ENCODE measurements around the gene TMIGD3.

Gene TMIGD3

DNA sequence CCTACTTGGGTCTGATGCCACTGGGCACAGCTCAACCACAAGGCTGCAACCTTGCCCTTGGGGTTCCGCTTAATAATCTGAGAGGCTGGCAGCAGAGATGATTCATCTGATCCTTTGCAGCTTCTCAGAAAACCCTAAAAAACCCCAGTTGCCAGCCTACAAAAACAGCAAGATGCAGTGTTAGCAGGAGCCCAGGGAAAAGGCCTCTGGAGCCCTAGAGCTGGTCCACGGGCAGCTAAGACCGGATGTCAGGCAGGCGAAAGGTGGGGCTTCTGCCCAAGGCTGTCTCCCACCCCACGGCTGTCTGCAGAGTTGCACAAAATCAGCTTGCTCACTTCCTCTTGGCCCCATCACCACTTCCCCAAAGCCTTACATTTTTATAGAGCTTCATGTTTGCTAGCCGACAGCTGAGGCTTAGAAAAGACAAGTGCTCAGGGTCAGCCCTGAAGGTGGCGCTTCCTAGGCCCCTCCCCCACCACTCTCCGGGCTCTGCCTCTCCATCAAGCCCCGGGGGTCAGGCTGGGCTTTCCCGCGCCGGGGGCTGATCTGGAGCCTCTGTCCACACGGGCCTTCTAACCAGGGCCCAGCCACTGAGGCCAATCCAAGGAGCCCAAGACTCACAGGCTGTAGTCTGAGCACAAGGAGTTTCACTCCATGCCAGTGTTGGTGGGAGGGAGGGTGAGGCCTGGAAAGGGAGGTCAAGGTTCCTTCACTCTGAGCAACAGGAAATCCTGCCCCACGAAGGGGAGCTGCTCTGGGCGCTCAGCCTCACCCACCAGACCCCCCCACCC is 4.2 kb upstream of the TMIGD3 start:
- peak; percentile 31 for DNase-seq (ENCODE audit: low read depth)

DNA sequence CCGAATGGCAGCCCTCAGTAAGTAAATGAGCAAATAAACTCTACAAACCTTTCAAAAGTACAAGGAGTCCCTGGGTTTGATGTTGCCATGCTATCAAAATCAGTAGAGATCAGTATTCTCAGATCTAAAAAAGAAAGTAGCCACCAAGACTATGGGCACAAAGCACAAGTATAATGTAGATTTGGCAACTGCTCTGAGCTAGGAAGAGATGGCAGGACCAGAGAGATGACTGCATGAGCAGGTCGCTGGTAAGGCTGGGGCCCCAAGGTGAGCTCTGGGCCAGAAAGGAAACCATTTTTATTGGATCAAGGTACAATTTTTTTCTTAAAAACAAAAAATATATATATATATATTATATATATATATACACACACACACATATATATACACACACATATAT is 3.1 kb upstream of the TMIGD3 start:
- no peak for DNase-seq (ENCODE audit: low read depth)

DNA sequence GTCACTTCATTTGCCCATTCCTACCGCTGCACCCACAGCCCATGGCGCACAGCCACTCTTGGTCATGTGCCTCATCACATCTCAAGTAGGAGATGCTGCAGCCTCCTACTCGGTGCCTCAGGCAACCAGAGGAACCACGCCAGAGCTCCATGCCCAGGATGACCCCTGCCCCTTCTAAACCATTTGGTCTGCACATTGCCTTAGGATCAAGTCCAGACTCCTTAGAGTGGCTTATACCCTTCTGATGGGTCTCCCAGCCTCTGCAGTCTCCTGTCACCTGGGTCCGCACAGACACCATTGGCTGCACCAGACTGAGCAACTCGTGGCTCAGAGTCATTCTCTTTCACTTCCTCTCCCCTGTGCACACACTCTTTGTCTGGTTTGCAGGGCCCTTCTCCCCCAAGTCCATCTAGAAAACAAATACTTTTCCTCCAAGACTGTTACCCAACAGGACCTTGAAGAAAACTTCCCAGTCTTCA is 2.2 kb upstream of the TMIGD3 start:
- no peak for DNase-seq (ENCODE audit: low read depth)

DNA sequence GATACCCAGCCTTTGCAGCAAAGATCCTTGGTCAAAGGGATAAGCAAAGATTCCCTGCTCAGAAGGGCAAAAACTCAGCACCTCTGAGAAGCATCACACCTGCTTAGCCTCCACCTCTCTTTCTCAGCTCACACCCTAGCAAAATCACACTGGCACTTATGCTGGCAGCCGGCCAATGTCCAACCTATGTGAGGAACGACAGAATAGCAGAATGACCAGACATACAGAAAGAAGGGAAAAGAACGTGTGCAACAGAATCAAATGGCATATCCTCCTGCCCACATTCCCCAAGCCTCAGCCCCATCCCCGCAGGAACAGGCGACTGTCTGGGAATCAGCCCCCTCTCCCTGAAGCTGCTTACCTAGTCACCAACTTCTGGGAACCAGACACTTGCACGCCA is 664 bp upstream of the TMIGD3 start:
- DNase-seq (ENCODE audit: low read depth), result no peak

DNA sequence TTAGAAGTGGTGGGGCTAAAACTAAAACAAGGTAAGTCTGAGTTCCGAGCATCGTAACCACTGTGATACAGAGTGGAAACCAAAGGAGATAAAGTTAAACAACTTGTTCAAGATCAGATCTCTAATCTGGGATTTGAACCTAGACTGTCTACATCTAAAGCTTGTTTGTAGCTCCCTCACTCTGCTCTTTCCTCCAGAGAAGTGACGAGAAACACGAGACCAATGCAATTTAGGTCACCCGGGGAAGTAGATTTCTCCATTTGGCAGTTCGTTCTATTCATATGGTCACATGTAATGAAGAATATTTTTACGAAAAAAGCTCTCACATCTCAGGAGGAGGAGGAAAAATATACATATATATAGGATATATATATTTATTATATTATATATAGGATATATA is 1.8 kb downstream of the TMIGD3 start:
- DNase-seq (ENCODE audit: low read depth), result no peak

DNA sequence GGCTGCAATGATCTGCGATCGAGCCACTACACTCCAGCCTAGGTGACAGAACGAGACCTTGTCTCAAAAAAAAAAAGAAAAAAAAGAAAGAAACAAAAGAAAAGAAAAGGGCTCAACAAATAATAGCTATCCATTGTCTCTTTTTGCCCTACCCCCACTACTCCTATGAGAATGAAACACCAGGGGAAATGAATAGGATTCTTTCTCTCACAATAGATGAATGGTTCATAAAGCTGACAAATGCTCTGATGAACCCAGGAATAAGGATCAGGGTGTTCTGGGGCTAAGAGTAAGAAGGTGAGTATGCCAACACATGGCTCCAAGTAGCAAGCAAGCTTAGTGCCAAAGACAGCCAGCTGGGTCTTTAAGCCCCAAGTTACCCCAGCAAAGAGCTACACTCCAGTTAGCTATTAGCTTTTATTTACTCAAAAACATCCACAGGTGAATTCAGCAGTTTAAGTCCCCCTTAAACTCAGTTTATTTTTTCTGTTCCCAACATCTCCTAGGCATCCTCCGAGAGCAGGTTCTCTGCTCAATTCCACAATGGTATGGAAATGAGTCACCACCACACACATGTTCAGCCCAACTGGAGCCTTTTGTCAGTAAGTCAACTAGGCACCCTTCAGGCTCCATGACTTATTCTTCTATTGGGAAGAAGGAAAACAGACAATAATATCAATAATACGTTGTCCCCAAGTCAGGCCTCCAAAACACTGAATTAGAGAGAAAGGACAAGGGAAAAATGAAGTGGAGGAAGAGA is 4.2 kb downstream of the TMIGD3 start:
- DNase-seq (ENCODE audit: low read depth), result no peak

DNA sequence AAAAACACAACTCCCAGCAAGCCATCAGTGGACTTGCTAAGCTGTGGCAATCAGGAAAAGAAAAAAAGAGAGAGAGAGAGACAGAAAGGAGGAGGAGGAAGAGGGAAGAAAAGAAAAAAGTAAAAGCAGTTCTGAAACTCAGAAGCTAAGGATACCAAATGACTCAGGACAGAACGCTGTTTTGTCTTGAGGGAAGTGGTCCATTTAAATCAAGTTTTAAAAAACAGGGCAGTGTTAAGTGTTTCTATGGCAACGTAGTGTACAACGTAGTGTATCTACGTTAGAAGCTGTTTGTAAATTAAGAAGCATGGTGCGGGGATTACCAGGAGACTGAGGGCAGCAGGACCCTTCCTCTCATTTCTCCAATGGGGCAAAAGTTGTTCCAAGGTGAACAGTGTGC is 5.8 kb downstream of the TMIGD3 start:
- no peak for DNase-seq (ENCODE audit: low read depth)

DNA sequence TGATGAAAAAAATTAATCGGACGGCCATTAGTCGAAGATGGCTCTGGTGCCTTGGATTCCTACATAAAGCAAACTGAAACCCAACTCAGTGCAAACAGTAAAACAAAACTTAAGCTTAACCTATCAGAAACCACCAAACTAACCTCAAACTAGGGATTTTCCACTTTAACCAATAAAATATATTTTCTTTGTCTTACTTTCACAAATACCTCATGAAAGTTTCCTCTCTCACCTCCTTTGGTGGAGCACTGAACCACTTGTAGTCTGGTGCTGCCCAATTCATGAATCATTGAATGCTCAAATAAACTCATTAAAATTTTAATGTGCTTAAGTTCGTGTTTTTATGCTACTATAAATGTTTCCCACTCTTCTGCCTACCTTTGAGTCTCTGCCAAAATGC is 7.0 kb downstream of the TMIGD3 start:
- DNase-seq (ENCODE audit: low read depth), result no peak

DNA sequence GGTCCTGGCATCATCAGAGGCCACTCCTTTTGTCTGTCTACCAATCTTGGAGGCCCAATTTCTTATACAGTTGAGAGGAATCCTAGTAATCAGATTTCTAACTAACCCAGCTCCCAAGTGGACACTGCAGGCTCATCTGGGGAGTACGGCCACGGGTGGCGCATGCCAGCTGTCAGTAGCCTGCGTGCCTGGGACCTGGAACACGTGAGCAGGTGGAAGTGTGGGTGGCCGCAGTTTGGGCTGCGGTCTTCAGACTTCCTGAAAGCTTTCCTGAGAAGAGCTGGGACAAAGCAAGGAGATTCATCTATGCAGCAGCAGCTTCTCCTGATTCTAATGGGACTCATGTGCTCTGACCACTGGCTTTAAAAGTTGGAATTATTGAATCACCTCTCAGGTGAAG is 12.4 kb downstream of the TMIGD3 start:
- no peak for DNase-seq (ENCODE audit: low read depth)

DNA sequence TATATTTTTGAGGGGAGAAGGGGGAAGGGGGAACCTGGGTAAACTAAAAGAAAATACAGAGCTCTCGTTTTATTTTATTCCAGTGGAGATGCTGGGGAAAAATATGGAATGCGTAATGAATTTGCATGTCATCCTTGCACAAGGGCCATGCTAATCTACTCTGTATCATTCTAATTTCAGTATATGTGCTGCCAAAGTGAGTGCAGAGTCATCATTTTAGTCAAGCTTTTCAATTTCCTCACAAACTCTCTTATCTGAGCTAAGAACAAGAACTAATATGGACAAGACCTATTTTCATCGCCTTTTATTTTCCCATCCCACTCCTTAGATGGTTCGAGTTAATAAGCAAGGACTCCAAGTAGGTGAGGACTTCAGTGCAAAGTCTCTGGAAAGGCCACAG is 13.2 kb downstream of the TMIGD3 start:
- DNase-seq (ENCODE audit: low read depth), result no peak

DNA sequence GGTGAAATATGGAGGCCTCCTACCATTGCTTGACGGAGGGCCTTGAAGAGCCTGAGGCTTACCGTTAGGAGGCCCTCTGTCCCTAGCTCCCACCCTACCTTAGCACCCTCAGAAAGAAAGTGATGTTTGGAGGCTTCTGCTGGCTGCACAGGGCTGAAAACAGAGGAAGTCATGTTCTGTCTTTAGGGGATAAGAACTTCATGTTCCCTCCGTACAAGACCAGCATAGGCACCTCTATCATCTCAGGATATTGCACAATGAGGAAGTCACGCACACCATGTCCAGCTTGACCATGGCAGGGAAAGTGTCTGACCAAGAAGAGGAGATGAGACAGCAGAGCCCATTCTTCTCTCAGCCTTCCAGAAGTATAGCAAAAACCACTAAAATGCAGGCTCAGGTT is 13.8 kb downstream of the TMIGD3 start:
- no peak for DNase-seq (ENCODE audit: low read depth)

DNA sequence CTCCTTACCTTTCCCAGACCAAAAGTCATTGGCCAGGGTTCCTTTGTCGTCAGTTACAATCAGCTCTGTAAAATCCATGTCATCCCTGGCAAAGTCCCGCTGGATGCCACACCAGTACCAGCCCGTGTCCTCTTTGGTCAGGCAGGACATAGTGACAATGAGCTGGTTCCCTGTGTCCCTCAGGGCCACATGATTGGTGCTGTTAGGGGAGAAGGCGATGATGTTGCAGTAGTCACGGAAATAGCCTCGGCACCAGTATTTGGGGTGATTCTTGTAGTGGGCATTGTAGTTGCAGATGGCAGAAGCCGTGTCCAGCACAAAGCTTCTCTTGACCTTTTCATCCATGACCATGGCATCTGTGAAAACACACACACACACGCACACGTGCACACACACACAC is 14.8 kb downstream of the TMIGD3 start:
- no peak for DNase-seq (ENCODE audit: low read depth)

DNA sequence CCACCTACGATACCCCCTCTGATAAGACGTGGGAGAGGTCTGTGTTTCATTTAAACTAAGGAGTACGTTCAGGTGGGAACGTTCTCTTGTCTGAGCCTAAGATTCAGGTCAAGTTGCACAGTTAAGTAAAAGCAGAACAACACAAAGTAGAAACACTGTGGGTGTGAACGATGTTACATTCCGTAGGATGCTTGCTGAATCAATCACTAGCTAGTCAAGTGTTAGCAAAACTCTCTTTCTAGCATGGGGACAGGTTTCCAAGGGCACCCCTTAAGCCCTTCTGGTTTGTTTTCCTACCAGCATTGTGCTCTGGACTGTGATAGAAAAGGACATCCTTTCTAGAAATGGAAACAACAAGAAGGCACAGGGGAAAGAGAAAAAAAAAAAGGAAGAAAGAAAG is 16.3 kb downstream of the TMIGD3 start:
- DNase-seq (ENCODE audit: low read depth), result no peak

DNA sequence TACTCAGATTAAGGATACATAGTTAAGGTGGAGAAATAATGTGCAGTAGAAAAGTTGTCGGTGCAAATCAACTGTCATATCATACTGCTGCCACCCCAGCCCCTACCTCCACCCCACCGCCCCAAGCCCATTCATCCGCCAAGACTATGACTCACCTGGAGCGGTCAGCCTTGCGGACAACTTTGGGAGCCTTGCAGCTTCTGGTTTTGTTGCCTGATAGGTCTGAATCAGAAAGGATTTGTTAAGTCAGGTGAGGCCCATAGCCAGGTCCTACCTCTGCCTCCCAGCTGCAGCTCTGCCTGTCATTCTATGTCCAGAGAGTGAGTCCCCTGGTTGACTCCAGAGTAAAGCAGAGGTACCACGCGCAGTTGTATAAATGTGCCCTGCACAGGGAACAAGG is 17.0 kb downstream of the TMIGD3 start:
- no peak for DNase-seq (ENCODE audit: low read depth)

DNA sequence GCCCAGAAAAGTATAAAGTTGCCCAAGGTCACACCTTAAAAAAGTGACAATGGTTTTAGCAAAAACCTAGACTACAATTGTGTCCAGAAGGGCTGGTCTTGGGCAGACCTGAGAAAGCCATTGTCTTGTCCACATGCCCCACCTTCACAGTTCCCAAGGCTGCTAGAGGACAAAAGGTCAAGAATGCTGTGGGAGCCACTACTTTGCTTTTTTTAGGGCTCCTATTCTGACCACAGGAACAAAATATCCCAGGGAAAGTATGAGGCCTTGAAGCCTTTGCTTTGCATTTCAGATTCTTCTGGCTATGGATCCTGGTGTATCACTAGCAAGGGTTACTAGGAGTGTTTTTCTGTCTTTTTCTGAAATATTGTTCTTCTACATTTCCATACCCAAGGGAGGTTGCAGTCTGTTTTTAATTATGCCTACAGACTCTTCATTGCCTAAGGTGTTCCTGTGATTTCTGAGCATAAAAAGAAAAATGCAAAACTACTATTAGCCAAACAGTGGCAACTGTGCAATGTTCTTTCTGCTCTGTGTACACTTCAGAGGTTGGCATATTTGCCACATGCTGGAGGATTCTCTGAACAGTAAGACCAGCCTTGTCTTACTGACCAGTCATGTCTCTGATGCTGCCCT is 18.9 kb downstream of the TMIGD3 start:
- DNase-seq (ENCODE audit: low read depth), result no peak

DNA sequence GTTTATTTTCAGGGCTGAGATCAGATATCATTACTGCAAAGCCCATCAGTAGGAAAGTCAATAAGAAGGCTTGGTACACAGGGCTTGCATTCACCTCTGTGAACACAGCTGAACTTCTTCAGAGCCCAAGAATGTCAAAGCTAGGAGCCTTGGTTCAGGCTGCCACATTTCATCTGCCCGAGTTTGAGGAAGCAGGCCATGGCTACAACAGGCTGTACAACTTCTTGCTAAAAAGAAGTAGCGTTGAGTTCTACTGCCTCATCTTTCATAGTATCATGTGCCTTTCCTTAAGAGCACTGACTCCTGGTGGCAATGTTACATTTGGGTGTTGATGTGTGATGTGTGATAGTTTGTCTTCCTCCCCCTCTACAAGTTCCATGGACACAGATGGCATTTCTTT is 19.6 kb downstream of the TMIGD3 start:
- no peak for DNase-seq (ENCODE audit: low read depth)

DNA sequence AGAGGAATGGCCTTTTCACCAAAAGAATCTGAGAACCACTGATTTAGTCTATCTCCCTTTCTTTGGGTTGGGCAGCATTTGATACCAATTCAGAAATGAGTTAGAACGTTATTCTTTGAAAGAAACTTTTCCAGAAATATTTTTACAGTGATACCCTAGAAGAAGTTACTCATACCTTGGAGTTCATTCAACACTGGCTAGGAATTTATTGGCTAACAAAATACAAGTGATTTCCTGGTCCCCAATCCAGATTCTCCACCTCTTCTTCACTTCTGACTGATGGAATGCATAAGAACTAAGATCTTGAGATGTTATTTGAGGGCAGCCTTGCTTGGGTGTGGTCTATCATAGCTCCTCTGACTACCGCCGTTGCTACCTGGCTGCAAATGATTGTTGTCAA is 20.3 kb downstream of the TMIGD3 start:
- no peak for DNase-seq (ENCODE audit: low read depth)

DNA sequence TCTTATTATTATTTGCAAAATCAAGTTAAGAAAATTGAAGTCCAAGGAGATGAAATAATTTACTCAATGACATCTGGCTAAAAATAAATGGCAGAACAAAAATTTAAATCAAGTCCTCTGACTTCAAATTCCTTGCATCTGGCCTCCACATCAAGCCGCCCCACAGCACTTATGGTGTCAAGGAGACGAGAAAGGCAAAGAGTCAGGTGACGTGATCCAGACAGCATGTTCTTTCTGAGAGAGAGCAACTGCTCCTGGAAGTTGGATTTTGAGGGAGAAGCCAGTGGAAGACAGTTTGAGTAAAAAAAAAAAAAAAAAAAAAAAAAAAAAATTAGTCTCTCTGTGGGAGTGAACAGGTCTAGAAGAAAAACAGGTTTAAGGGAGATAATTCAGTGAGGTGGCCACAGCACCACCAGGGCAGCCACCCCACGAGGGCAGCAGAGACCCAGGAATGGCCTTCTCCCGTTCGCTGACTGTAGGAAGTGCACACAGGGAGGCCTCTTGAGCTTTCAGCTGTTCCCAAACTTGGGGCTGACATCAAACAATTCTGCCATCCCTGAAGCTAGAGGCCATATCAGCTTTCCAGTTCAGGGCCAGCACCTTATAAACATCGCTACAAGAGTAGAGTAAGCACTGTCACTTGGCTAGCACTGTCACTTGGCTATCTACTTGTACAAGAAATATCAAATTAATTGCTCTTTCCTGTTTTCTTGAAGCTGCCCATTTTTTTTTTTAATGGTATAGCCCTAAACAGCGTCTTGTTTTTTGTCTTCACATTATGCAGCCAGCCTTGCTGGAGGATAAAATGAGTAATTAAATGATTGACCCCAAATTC is 21.8 kb downstream of the TMIGD3 start:
- peak; percentile 37 for DNase-seq (ENCODE audit: low read depth)

DNA sequence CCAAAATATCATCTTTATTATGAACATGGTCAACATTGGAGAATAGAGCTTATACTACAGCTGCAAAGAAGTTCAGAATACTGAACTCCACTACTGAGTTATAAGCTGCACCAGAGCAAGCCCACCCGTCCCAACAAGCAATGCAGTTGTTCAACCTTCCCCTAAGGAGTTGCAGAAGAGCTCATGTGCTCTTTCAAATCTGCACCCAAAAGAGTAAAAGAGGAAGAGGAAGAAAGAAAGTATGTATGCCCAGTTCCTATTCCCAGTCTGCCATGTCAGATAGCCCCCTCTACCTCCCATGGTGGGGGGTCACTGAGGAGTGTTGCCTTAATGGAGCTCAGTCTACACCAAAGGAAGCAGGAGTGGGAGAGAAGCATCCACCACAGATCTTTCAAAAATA is 22.8 kb downstream of the TMIGD3 start:
- DNase-seq (ENCODE audit: low read depth), result no peak

DNA sequence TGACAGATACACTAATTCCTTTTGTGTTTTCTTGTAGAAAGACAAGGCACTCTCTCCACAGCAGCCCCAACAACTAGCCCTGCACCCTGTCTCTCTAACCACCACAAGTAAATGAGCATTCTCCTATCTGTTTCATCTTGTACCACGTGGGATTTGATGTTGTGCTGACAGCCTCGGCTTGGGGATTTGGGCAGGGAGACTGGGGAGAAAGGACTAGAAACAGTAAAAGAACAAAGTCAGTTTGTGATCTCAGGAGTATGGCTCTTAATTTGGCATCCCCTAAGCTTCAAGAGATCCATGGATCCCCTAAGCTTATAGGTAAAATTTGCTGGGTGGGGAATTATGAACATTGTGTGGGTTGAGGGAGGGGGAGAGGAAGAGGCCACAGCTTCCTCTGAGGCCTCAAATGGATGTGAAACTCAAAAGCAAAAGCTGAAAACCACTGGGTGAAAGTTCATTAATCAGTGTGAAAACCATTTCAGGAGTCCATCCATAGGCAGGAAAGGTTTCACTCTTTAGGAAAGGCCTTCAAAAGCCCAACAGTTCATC is 26.6 kb downstream of the TMIGD3 start:
- no peak for DNase-seq (ENCODE audit: low read depth)

DNA sequence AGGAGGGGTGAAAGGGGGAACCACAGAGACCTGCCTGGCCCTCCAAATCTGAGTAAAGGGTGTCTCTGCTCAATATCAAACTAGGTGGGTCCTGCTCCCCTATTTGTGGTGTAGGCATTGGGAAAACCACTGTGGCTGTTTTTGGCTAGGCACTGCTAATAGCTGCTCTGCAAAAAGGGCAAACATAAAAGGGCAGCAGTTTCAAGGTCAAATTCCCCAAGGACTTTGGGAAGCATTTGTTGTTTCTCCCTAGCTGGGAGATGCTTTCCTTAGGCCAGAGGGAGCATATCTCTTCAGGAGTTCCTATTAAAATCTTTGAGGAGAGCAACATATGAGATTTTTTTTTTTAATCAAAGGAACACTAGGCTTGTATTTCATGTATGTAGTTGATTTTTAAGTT is 27.2 kb downstream of the TMIGD3 start:
- no peak for DNase-seq (ENCODE audit: low read depth)

DNA sequence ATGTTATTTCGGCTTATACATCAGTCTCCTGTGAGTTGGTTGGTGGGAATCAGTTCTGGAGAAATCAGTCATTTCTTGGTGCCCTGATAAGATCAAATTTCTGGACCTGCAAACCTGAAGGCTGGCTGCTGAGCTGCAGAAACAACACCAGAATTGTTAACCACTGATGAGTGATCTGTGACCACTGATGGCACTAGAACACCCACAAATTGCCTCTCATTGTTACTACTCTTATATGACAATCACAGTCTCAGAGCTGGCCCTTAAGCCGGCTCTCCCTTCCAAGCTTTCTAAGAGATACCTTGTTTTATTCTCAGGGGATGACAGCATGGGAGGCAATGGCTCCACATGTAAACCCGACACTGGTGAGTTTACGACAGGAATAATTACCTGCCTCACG is 27.7 kb downstream of the TMIGD3 start:
- peak; percentile 1 for DNase-seq (ENCODE audit: low read depth)

Data from activated T-helper 9 cell treated with anti-CD3 and anti-CD28 coated beads, Interleukin-2, amount 50 U/mL, for 16 hours (primary cell).